HG02798 (cell line): ENCODE results near the gene RAB15.
A peak's percentile ranks its signal among the peaks of the same experiment; 100 is the strongest.
"Not testable (repeated sequence)": the region's sequence is repeated elsewhere in the genome, so short reads cannot be mapped to it uniquely, and the experiment has no call there.

Experiments used
- ATAC-seq: cut with Tn5 transposase; IDR thresholded peaks from one replicate; pipeline ENCODE4 v1.9.1; 2021; ENCODE audit warnings: mild to moderate bottlenecking; ENCODE audit not compliant: unreplicated experiment, poor library complexity

RAB15 gene

DNA sequence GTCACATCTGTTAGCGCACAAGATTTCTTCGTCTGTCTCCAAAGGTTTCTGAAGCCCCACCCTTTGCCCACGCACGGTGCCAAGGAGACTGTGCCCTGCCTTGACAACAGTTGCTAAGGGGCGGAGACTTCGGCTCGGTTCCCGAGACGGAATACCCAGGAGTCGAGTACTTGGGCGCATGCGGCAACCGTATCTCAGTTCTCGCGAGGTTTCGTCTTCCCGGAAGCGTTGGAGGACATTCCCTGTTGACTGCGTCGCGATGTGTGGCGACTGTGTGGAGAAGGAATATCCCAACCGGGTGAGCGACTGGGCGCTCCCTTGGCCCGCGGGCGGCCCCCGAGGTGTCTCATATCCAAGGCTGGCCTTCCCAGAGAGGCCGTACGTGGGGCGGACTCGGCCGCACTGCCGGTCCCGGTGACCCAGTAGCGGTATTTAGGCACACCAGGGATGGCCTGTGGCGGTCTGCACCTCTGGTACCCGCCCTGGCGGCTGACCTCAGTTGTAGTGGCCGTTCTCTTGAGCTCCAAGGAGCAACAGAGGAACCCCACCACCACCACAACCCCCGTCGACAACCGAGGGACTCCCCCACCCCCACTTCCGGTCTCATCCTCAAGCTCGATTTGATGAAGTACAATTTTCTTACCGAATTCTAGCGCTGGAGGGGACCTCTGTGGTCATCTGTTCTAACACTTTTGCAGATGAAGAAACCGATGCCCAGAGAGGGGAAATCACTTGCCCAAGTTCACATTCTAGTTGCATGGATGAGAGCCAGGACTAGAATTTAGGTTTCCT is 57.7 kb downstream of the RAB15 start, which contains the start of gene CHURC1:
Gene CHURC1, plus strand, starts transcription at position 219 of the 792 bp plus-strand sequence. Its CDS starts 41 bp downstream, at position 260.
- ATAC-seq, result peak; percentile 99

DNA sequence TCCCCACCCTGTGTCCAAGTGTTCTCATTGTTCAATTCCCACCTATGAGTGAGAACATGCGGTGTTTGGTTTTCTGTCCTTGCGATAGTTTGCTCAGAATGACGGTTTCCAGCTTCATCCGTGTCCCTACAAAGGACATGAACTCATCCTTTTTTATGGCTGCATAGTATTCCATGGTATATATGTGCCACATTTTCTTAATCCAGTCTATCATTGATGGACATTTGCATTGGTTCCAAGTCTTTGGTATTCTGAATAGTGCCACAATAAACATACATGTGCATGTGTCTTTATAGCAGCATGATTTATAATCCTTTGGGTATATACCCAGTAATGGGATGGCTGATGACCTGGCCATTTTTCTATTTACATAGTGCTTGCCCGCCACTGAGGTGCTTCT is 58.7 kb downstream of the RAB15 start:
- not testable (repeated sequence) for ATAC-seq

DNA sequence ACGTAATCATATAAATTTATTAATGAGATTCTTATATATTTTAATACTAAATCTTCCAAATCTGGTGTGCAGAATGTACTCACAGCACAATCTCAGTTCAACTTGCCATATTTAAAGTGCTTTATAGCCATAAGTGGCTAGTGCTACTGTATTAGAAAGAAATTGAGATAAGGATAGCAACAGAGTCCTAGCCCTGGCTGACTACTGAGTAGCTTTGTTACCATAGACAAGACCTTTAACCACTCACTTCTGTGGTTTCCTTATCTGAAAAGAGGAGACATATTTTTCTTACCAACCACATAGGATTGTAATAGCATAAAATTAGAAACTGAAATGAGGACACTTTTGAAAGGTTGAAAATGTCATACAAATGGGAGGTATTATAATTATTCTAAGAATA is 59.9 kb downstream of the RAB15 start:
- no peak for ATAC-seq

DNA sequence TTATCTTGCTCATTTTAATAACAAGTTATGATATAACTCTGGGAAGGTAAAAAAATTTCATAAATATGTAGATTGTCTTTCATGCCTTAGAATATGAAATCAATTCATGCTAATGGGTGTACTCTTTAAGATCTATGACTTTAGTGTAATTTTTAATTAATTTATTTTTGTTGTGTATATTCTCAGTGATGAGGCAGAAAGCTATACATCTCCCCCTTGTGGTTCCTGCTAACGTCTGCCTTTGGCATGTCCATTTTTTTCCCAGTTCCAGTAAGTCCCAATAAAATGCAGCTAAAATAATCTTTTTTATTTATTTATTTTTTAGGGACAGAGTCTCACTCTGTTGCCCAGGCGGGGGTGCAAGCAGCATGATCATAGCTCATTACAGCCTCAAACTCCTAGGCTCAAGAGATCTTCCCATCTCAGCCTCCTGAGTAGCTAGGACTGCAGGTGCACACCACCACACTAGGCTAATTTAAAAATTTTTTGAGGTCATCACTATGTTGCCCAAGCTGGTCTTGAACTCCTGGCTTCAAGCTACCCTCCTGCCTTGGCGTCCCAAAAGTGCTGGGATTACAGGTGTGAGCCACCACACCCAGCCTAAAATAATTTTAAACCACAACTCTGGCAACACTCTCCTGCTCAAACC is 61.2 kb downstream of the RAB15 start:
- no peak for ATAC-seq

DNA sequence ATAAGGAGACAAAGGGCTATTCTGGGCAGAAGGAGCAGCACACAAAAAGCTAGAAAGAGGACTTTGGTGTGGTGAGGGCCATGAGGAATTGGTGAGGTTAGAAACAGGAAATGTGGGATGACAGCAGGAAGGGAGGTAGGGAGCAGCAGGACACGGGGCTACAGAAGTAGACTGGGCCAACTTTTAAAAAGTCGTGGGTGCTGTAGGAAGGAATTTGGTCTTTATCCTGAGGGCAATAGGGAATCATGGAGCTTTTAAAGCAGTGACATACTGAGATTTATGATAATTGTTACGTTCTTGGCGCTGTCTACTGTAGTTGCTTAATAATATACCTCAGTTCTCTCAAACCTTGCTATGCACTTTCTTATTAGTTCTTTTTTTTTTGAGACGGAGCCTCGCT is 66.1 kb downstream of the RAB15 start:
- ATAC-seq, result no peak

DNA sequence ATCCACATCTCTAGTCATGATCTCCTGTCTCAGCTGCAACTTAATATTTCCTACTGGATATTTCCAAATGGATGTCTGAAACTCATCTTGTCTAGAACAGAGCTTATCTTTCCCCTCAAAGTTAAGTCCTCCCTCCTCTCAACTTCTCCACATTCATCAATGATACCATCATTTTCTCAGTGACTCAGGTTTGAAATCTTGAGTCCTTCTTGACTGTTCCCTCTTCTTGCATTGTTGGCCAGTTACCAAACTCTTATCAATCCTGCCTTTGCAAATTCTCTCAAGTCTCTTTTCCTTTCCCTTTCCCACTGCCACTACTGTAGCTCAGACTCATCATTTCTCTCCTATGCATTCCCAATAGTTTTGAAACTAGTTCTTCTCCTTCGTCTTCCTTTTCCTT is 72.2 kb downstream of the RAB15 start:
- ATAC-seq, result no peak
